GM18507 (cell line): ENCODE data around the gene LGALS13.
A peak's percentile ranks its signal among the peaks of the same experiment; 100 is the strongest.
"Not testable (repeated sequence)": the region's sequence is repeated elsewhere in the genome, so short reads cannot be mapped to it uniquely, and the experiment has no call there.

Source experiments
- DNase-seq: peaks from one replicate; pipeline ENCODE4 v3.0.0; 2011; ENCODE audit warnings: low read depth; ENCODE audit not compliant: insufficient read length; ENCODE audit errors: extremely low spot score
- FAIRE-seq: peaks from 2 replicates; lab custom pipeline; 2011; peaks lifted over from hg19 to GRCh38; lab: Jason Lieb, UNC

LGALS13 gene

GRCh38 chr19:39607561-39607960 lies 5.2 kb downstream of the LGALS13 start:
- no peak for FAIRE-seq
- no peak for DNase-seq

GRCh38 chr19:39613597-39613996 lies 11.3 kb downstream of the LGALS13 start:
- FAIRE-seq (no peak), DNase-seq (no peak)

GRCh38 chr19:39617745-39618144 lies 15.4 kb downstream of the LGALS13 start:
- no peak for FAIRE-seq

GRCh38 chr19:39623946-39624345 lies 21.6 kb downstream of the LGALS13 start:
- no peak for DNase-seq
- no peak for FAIRE-seq

More at GRCh38 chr19:39617745-39618144, 15.4 kb downstream of the LGALS13 start:
- DNase-seq, result no peak

GRCh38 chr19:39627631-39628030 lies 25.3 kb downstream of the LGALS13 start:
- not testable (repeated sequence) for DNase-seq
- peak; percentile 62 for FAIRE-seq

GRCh38 chr19:39631178-39631577 lies 28.9 kb downstream of the LGALS13 start:
- DNase-seq, result no peak
- FAIRE-seq, result no peak

GRCh38 chr19:39631626-39632025 lies 29.3 kb downstream of the LGALS13 start:
- no peak for DNase-seq
- no peak for FAIRE-seq

GRCh38 chr19:39637891-39638290 lies 35.6 kb downstream of the LGALS13 start:
- no peak for DNase-seq
- FAIRE-seq, result no peak

- DNase-seq, result no peak
- FAIRE-seq, result no peak
These were observed 39.4 kb downstream of the LGALS13 start for GRCh38 chr19:39641773-39642172.

- FAIRE-seq (no peak), DNase-seq (no peak)
These were observed 41.3 kb downstream of the LGALS13 start for GRCh38 chr19:39643591-39643990.

- FAIRE-seq (no peak), DNase-seq (no peak)
These were observed 43.6 kb downstream of the LGALS13 start for GRCh38 chr19:39645800-39646411.

GRCh38 chr19:39647918-39648317 lies 45.6 kb downstream of the LGALS13 start:
- FAIRE-seq (no peak), DNase-seq (no peak)

GRCh38 chr19:39655613-39656012 lies 53.3 kb downstream of the LGALS13 start, which contains the start of gene LGALS16:
LGALS16 (plus strand) TSS chr19:39655913; CDS start chr19:39655962, 49 bp downstream.
- DNase-seq (no peak), FAIRE-seq (no peak)
